NOMO-1 (cell line): ENCODE results near the gene EIF4E1B.

Experiments used
- DNase-seq, 2 experiments: peaks; one replicate each; lab custom pipeline; 2025; ENCODE audit not compliant: unreplicated experiment in 2 of 2; lab: John Stamatoyannopoulos, UW

The EIF4E1B gene

DNA sequence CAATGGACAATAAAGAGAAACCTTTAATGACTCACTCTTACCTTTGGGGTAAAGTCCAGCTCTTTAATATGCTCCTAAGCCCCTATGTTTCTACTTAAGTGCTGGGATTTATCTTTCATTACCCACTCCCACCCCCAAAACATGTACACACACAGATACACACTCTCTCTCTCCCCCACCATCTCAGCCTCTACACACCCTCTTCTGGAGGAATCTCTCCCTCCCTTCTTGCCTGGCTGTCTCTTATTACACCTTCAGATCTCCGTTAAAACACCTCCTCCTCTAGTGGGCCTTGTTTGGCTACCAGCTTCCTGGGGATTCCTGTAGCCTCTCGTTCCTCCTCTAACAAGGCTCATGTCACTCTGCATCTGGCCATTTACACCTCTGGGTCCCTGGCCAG, 27.4 kb upstream of the EIF4E1B start:
- DNase-seq = no peak

DNA sequence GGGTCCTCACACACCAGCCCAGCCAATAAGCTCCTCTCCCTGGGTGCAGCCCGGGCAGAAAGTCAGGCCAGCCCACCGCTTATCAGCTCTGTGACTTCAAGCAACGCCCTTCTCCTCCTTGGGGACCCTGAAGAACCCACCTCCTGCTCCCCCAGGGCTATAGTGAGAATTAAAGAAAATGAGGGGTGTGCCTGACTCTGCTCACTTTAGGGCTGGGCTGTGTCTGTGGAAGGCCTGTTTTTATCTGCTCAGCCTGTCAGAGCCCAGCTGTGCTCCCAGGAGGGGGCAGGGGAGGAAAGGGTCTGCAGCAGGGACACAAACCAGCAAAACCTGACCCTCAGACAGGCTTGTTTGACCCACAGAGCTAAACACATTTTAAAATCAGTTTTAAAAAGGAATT, 24.4 kb upstream of the EIF4E1B start:
- DNase-seq = no peak

DNA sequence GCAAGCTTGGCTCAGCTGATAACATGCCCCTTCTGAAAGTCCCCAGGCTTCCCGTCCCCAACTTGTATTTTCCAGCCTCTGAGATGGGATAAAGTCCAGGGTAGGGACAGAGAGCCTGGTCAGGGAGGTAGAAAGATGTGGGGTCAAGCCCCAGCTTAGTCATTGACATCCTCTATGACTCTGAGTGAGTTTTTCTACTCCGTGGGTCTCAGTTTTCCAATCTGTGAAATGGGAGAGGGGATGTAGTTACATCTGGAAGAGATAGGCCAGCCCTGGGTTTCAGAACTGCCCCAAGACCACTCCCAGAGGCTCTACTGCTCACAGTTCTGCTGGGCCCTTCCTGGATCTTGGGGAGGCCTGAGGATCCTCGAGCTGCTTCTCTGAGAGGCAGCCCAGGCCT, 23.6 kb upstream of the EIF4E1B start:
- DNase-seq = no peak

DNA sequence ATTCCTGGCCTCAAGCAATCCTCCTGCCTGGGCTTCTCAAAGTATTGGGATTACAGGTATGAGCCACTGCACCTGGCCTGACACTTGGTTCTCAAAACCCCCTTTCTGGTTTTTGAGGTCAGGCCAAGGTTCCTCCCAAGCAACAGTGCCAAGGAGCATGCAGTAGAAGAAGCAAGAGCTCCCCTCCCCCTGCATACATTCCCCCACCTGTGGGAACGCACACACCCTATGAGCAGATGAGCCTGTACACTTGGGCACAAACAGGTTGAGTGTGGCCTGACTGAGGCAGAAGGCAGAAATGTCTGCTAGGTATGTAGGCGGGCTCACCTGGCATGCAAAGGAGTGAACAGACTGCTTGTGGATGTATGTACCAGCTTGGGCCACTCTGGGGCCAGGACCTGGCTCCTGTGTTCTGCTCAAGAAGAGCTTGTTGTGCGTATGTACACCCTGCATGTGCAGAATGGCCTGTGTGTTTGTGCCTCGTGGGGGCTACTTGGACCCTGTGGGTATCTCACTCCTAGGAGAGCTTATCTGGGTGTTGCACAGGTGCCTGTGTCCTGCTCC, 22.3 kb upstream of the EIF4E1B start:
- no peak for DNase-seq

DNA sequence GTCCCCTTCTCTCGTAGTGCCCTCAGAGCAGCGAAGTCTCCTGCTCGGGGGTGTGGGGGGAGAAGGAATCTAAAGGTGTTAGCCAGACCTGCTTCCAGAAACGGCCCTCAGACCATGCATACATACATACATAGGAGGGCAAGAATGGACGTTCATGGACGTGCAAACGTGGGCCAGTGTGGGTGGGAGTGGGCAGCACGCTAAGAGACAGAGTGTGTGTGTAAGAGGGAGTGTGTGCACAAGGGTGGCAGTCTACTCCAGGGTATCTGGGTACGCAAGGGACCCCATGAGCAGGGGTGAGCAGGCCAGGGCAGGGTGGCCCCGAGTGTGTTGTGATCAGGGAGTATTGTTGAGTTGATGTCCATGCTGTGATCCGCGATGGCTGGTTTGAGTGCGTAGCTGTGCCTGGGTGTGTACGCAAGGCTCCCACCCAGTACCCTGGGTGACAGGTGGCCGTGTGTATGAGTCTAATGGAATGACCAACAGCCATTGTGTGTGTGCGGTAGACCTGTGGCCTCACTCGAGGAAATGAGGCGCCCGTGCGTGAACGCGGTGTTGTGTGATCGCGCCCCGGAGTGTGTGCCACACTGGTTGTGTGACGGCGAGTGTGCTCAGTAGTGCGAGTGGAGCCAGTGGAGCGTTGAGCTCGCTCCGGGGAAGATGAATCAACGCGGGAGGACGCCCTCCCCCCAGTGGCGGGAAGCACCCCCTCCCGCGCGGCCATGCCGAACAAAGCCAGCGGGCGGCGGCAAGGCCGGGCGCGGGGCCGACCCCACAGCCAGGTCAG, 21.3 kb upstream of the EIF4E1B start:
- no peak for DNase-seq

DNA sequence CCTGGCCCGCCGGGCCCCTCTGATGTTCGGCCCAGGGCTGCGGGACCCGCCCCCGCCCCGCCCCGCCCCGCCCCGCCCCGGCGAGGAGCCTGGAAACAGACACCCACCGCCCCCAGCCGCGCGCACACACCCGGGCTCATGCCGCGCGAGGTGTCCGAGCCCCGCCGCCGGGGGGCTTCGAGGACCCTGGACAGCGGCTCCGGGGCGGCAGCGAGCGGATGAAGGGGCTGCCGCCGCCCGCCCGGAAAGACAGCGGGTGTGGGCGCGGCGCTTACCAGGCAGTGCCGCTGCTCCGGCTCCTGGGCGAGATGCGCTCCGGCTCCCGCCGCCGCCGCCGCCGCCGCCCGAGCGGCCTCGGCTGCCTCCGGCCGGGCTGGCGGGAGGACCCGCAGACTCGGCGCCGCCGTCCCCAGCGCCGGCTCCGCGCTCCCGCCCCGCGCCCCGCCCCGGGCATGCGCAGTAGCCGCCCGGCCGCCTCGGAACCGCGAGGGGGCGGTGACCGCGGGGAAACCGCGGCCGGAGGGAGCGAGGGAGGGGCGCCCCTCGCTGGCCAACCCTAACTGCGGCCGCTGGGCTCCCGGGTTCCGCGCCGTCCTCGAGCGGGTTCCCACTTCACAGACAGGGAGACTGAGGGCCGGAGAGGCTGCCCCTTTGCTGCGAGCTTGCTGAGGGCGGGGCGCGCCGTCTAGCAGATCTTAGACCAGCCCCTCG, 20.6 kb upstream of the EIF4E1B start, which contains the start of gene GPRIN1:
Gene GPRIN1, minus strand, starts transcription at position 433 of the 711 bp plus-strand sequence. CDS start 10,322 bp downstream, outside the sequence.
- peak; percentile 32 to 39 for DNase-seq

DNA sequence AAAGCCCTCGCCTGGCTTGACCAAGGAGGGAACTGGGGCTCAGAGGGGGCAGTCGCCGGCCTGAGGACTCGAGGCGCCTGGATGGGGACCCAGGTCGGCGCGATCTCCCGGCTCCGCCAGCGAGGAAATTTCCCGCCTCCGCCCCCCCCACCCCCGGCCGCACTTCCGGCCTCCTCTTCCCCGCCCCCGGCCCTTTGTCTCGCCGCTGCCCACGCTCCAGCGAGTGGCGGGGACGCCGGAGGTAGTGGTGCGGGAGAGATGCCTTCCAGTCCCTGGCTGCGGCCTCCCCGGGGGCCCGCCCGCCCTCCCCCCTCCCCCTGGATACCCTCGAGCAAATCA, 20.1 kb upstream of the EIF4E1B start:
- DNase-seq = no peak

DNA sequence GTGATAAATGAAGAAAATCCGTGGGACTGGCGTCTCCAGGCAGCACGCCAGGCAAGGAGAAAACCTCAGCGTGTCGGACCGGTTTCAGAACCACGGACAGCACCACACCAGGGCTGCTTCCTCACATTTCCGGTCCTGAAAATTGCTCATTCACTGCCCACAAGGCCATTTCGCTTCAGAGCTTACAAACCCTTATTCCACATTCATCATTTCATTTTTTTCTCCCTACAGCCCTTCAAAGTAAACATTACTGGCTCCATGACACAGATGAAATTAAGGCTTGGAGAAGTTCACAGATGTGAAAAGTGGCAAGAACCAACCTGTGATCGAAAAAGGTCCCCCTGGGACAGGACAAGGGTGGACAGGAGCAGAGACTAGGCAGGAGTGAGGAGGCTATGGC, 19.0 kb upstream of the EIF4E1B start:
- peak; percentile 56 to 61 for DNase-seq

DNA sequence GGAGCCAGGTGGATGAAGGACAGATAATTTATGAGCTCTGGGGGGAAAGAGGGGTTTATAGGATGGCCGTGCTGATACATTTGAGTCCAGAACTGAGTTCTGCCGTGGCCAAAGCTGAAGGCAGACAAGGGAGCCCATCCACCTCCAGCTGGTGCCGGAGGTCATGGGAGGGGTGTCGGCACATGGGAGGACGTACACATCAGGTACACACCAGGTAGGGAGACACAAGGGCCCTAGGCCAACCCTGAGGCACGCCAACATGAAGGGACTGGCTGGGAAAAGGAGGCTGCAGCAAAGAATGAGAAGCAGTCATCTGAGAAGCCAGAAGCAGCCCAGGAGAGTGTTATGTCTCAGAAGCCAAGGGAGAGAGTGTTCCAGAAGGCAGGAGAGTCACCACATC, 18.5 kb upstream of the EIF4E1B start:
- DNase-seq = no peak

DNA sequence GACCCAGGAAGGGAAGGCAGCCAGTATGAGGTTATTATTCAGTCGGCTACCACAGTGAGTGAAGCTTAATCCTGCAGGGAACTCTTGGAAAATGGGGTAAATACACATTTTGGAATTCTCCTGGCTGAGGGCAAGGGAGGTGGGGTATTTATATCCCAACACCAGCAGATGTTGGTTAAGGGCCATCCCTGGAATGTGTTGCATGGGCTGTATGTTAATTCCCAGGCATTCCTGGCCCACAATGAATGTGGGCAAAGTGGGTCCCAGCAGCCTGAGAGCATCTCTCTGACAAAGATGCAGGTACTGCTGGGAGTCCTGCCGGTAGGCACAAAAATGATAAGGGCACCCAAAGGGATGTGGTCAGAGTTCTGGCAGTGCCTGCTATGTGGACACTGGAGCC, 17.6 kb upstream of the EIF4E1B start:
- no peak for DNase-seq

DNA sequence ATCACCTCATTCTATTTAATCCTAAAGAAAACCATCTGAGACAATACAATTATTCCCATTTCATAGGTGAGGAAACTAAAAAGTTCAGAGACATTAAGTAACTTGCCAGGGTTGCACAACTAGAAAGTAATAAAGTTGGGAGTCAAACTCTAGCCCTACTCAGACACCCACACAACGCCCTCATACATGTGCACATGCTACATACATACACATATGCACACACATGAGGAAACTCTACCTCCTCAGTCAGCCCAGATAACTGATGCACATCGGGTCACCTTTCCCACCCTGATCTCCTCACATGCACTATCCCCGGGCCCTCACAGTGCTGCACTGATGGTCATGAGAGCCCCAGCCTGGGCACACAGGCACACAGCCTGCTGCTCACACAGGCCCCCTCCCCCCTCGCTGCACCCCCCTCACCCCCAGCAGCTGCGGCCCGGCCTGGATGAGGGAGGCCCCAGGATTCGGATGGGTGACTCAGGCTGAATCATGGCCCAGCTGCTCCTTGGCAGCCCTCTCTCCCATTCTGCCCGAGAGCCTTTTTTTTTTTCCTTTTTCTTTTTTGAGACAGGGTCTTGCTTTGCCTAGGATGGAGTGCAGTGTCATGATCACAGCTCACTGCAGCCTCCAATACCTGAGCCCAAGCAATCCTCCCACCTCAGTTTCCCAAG, 15.5 kb upstream of the EIF4E1B start:
- DNase-seq = no peak

DNA sequence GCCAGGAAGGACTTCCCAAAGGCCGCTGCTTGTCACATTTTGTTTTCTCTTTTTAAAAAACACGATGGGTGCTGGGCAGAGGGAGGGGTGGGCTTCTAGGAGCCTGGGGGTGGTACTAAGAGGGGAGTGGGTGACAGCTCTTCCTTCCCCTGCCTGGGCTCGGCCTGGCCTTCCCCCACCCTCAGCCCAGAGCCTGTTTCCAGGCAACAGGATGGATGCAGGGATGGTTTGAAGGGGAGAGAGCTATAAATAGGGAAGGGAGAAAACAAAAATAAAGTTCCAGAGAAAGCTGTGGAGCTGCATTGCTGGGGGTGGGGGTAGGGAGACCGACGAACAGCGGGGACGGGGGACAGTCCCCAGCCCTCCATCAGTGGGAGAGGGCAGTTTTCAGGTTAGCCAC, 14.0 kb upstream of the EIF4E1B start:
- DNase-seq = no peak

DNA sequence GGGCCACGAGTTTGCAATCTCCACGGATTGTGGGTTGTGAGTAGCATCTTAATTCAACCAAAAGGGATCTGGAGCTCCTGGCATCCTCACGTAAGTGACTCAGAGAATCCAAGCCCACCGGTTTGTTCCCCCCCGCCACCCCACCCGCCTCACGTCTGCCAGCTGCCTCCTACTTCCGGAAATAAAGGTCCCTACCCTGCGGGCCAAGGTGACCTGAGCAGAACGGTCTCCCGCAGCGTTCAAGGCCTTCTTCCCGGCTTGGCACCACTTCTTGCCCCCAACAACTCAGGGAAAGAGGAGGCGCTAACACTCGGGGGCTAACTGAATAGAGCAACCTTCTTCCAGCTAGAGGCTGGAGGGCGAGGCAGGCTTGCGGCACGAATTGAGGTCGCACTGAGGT, 11.7 kb upstream of the EIF4E1B start:
- no peak for DNase-seq

DNA sequence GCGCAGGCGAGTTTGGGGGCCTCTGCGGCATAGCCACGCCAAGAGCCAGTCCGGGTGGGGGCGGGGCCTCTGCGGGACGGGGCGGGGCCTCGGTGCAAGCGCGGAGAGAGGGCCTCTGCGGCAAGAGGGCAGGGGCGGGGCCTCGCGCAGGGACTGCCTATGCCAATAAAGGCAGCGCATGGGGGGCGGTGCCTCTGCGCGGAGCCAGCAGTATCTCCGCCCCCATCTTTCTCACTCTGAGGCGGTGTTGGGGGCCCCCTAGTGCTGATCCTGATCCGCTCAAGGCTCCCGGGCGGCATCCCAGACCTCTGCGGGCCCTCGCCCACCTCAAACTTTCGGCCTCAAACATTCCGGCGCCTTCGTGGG, 11.3 kb upstream of the EIF4E1B start:
- peak; percentile 62 to 66 for DNase-seq

DNA sequence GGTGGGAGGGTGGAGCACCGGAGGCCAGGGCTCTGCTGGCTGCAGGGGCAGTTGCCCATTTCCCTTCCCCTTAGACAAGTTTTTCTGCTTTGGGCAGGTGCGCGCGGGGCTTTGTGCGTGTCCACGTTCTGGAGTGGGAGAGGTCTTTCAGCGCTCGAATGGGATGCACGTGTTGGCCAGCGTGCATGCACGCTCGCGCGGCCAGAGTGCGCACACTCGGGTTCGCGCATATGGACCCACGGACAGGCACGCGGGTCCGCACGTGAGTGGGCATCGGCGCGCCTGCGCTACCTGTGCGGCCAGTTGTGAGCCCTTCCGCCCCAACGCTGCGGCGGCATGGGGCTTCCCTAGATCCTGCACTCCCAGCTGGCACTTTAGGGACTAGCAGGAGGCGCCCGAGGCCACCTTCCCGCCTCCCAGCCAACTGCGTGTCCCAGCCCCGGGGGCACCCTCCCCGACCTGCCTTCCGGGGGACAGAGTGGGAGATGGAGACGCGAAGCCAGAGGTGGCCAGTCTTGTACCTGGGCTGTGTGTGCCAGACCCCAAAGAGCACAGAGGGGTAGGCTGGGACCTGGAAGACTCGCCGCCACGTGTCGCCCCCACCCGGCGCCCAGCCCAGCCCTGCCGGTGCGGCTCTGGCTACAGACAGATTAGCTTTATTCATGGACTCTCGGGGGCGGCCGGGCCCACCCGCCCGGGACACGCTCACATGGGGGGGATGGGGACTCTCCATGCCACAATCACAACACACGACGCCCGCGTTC, 10.7 kb upstream of the EIF4E1B start:
- no peak for DNase-seq

DNA sequence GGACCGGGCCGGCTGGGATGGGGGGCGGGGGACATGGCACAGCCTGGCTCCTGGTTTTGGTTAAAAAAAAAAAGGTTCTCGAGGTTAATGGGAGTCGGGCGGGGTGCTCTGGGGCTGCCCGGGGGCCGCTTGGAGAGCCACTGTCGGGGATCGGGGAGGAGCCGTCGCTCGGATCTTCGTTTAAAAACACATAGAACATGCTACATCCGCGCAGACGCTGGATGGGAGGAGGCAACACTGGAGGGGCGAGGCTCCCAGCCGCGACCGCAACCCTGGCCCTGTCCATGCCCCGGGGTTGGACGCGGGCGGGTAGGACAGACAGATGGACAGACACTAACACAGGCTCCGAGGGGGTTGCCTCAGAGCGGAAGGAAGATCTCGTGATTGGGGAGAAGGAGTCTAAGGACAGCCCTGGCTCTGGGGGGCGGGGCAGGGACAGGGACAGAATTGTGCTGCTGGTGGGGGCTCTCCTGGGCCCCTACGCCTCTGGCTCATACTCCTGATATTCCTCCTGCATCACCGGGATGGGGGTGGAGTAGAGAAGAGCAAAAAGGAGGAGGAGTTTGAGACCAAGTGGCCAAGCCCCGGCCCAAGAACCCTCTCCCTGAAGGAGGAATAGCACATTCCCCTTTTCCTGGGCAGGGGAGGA, 10.0 kb upstream of the EIF4E1B start:
- no peak for DNase-seq

DNA sequence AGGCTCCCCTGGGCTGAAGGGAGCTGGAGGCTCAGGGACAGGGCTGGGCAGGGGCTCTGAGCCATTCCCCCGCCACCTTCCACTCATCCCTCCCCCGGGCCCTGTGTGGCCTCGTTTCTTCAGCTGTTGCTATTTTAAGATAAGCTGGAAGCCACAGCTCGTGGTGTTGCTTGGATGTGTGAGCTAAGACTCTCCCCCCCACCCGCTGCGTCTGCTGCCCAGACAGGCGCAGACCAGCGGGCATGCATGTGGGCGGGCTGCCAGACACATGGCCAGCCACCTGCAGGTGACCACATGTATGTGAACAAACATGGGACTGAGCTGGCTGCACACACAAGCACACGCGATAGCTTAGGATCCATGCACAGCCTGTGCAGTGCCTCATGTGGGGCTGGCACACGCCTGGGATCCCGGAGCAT, 8.8 kb upstream of the EIF4E1B start:
- no peak for DNase-seq

DNA sequence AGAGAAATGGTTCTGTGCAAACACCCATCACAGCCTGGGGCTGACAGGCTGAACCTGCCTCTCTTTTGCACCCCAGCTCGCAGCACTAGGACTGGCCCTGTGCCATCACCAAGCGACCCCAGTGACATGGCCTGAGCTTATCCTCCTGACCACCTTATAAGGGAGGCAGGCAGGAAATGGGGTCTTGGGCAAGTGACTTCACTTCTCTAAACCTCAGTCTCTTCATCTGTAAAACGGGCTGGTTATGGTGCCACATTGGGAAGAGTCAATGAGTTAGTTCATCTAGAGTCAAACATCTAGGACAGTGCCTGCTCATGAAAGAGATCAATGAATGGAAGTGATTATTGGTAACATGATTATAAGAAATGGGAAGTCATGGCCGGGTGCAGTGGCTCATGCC, 6.3 kb upstream of the EIF4E1B start:
- DNase-seq = no peak

DNA sequence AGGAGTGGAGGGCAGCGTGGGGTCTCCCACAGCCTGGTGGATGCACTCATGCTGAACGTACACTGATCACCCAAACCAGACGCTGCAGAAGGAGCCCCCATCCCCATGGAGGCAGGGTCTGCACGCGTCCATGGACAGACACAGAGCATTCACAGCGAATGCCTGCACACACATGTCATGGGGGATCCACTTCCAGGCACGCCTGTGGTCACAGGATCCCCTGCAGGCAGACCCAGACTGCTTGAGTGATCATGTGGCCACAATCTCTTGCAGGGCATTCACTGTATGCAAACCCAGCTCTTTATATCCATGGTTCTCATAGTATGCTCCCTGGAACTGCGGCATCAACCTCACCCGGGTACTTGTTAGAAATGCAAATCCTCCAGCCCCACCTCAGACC, 5.5 kb upstream of the EIF4E1B start:
- no peak for DNase-seq

DNA sequence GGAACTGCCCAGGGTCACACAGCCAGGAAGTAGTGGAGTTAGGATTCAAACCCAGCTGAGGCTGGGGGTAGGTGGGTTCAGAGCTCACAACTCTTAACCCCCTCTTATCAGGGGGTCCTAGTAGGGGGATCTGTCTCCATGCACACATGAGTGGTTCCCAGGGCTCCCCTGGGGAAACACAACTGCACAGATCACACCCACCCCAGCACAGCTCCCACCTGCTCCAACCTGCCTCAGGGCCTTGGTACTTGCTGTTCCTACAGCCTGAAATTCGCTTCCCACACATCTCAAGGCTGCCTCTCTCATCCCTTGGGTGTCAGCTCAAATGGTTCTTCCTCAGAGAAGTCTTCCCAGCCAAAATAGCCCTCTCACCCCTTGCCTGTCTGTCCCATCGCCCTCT, 5.0 kb upstream of the EIF4E1B start:
- DNase-seq = no peak
